ENCODE measurements around the gene GRIK1.

DNA sequence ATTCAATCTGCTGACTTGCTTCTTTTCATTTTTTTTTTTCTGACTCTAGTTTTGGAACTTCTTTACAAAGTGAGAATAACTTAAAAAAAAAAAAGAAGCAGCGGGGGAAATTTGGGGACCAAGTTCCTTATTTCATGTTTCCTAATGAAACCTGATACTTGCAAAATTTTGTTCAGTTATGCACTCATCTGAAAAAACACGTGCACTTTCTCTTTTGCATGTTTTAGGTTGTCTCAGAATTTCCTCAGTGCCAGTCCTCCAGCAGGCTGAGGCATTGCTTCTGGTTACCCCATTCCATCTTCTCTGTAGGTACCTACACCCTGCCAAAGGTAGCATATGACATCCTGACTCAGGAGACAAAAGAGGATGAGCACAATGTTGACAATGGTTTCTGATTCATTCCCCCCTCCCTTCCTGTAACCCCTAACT is 299.7 kb downstream of the GRIK1 start:
- TF ChIP-seq EZH2 (IDR thresholded peaks at IDR 0.05; ENCODE audit: low read depth), result no peak
- TF ChIP-seq, protein P1, sequence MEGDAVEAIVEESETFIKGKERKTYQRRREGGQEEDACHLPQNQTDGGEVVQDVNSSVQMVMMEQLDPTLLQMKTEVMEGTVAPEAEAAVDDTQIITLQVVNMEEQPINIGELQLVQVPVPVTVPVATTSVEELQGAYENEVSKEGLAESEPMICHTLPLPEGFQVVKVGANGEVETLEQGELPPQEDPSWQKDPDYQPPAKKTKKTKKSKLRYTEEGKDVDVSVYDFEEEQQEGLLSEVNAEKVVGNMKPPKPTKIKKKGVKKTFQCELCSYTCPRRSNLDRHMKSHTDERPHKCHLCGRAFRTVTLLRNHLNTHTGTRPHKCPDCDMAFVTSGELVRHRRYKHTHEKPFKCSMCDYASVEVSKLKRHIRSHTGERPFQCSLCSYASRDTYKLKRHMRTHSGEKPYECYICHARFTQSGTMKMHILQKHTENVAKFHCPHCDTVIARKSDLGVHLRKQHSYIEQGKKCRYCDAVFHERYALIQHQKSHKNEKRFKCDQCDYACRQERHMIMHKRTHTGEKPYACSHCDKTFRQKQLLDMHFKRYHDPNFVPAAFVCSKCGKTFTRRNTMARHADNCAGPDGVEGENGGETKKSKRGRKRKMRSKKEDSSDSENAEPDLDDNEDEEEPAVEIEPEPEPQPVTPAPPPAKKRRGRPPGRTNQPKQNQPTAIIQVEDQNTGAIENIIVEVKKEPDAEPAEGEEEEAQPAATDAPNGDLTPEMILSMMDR (conservative IDR thresholded peaks at IDR 0.05), result no peak

All from PC-9 (cell line).